ENCODE data around the gene STK11. TPM values are rescaled to one million over a fixed set of nuclear protein-coding genes. Genes with fewer than 3 reads are reported as not detected.

Gene STK11
- polyA plus RNA-seq, 1 of the 3 experiments (the other 2 are of a cell fraction), result 55.5 TPM

DNA sequence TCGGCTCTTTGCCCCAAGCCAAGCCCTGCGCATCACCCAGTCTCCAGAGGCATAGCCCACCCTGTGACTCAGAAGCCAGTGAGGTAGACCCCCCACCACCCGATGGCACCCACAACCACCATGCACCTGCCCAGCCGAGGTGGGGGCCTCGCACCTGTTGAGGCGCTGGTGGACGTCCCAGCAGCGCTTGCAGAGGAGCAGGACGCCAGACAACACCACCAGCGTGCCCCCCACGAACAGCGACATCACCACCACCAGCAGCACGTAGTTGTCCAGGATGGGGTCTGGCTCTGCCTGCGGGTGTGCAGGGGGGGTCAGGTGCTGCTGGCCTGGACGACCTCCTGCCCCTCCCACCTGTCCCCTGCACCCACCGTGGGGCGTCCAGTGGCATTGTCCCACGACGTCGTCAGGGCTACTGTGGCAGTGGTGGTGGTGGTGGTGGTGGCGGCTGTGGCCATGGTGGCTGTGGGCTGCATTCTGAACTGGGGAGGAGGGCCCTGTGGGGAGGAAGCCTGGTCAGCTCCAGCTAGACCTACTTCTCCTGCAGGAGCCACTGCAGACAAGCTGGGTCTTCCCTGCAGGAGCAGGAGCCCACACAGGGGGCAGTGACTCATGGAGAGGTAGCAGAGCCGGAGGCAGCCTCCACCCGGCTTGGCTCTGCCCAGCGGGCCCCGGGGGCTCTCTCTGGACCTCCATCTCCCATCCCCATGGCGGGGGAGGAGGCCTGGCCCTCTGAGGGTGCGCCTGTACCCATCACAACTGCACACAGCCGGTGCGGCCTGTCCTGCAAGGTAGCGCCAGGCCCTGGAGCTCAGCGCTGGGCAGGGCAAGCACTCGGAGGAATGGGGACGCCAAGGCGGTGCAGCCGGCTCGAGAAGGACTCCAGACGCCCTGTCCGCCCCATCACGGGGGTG lies 30.3 kb downstream of the STK11 start:
- H3K36me3 ChIP-seq (replicated peaks in 1 of 2; ENCODE audit: control insufficient read depth in 1 of 2, insufficient read depth in 2 of 2, low read length in 1 of 2), result peaks cover 0 to 35% of the 10 kb centered on the region in 2 experiments
- 0 out of 2 replicates have a peak overlapping the region, but pooled peaks have one; percentile 25 for H3K9ac ChIP-seq
- ChIA-PET POLR2A (interaction anchor here (0.8 to 1.6 kb wide), 3 partner anchors 10 to 105 kb away, joined by 3 to 11 read pairs (median 6); partner anchors contain the start of gene CIRBP), CTCF (interaction anchor here (0.7 to 5.7 kb wide), 6 partner anchors 9 to 1747 kb away, joined by 3 to 82 read pairs (median 4); no protein-coding TSS in a partner anchor)
- peaks cover 12% of the 10 kb centered on the region; the same call in 1 of the 2 replicates for H3K79me2 ChIP-seq (ENCODE audit: insufficient read depth)
- peak overlapping the region; percentile 59 to 87 for H3K4me3 ChIP-seq (ENCODE audit: low read depth in 2 of 2, low read length in 1 of 2)
- H4K20me1 ChIP-seq (ENCODE audit: insufficient read depth), result peaks cover 24% of the 10 kb centered on the region
- H3F3A ChIP-seq (replicated peaks; ENCODE audit: insufficient read depth), result peaks cover 34% of the 10 kb centered on the region
- TF ChIP-seq JUND (IDR thresholded peaks at IDR 0.05) (no peak), FOSL2 (IDR thresholded peaks at IDR 0.05; ENCODE audit: borderline replicate concordance, low read depth) (peak; percentile 38; the same call in 1 of the 2 replicates)
- peak overlapping the region; percentile 36 to 77; a peak in 3 of 4 replicates for H3K27ac ChIP-seq (ENCODE audit: low read depth in 2 of 2, low read length in 1 of 2)
- 88% methylated on average over 5 of the region's 39 CpGs for WGBS (ENCODE audit: low lambda C conversion rate)
- H3K4me2 ChIP-seq, result peak overlapping the region; percentile 83
- no peak overlapping the region for H2AFZ ChIP-seq (ENCODE audit: low read depth)
- no peaks in the 10 kb centered on the region for H3K9me2 ChIP-seq
- DNase-seq, result peak; percentile 66
- peaks cover 5 to 25% of the 10 kb centered on the region in 2 experiments; a peak in 2 of 4 replicates for H3K4me1 ChIP-seq (ENCODE audit: control insufficient read depth in 1 of 2, insufficient read depth in 2 of 2, low read depth in 1 of 2, low read length in 1 of 2)
- no peaks in the 10 kb centered on the region for H3K27me3 ChIP-seq (ENCODE audit: insufficient read depth)
- H3K9me3 ChIP-seq, result no peaks in the 10 kb centered on the region

DNA sequence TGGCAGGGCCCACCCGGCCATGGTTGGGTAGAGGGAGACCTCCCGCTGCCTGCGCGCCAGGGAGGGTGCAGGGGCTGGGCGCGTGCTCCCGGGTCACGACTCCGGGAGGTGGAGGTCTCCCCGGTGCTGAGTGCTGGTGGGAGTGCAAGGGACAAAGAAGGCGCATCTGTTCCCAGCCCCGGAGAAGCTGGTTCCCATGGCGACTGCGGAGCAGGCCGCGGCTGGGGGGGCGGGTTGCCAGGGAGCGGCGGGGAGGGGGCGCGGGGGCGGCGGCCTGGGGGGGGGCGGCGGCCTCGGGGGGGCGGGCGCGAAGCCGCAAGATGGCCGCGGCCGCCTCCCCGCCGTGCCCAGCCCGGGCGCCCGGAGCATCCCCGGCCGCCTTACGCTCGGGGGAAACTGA lies 31.0 kb downstream of the STK11 start:
- ChIA-PET CTCF (interaction anchor here (0.7 to 5.7 kb wide), 6 partner anchors 8 to 1746 kb away, joined by 3 to 82 read pairs (median 4); no protein-coding TSS in a partner anchor), POLR2A (interaction anchor here (0.8 to 1.6 kb wide), 3 partner anchors 11 to 105 kb away, joined by 3 to 11 read pairs (median 6); partner anchors contain the start of gene CIRBP)
- Histone ChIP-seq H4K20me1 (ENCODE audit: insufficient read depth) (peaks cover 24% of the 10 kb centered on the region), H3K27me3 (ENCODE audit: insufficient read depth) (no peaks in the 10 kb centered on the region), H3K9me3 (no peaks in the 10 kb centered on the region), H3K36me3 (replicated peaks in 1 of 2; ENCODE audit: control insufficient read depth in 1 of 2, insufficient read depth in 2 of 2, low read length in 1 of 2) (peaks cover 0 to 33% of the 10 kb centered on the region in 2 experiments), H3K9ac (peak overlapping the region; percentile 66), H3K4me3 (ENCODE audit: low read depth in 2 of 2, low read length in 1 of 2) (peak overlapping the region; percentile 74 to 87), H3K79me2 (ENCODE audit: insufficient read depth) (peaks cover 19% of the 10 kb centered on the region; the same call in 1 of the 2 replicates), H3K9me2 (no peaks in the 10 kb centered on the region), H3K4me2 (peak overlapping the region; percentile 97), H3K27ac (ENCODE audit: low read depth in 2 of 2, low read length in 1 of 2) (peak overlapping the region; percentile 36 to 88; a peak in 3 of 4 replicates), H2AFZ (ENCODE audit: low read depth) (no peak overlapping the region), H3K4me1 (ENCODE audit: control insufficient read depth in 1 of 2, insufficient read depth in 2 of 2, low read depth in 1 of 2, low read length in 1 of 2) (peaks cover 5 to 26% of the 10 kb centered on the region in 2 experiments; a peak in 2 of 4 replicates), H3F3A (replicated peaks; ENCODE audit: insufficient read depth) (peaks cover 34% of the 10 kb centered on the region)
- 5% methylated on average over 8 of the region's 42 CpGs for WGBS (ENCODE audit: low lambda C conversion rate)
- peak; percentile 88 for DNase-seq
- TF ChIP-seq NRF1 (IDR thresholded peaks at IDR 0.05; ENCODE audit: low read depth, low read length) (no peak), RXRA (IDR thresholded peaks at IDR 0.05; ENCODE audit: borderline replicate concordance, low read depth) (no peak), GATA2 (CRISPR knock-in tag; IDR thresholded peaks at IDR 0.05) (no peak), TEAD4 (IDR thresholded peaks at IDR 0.05; ENCODE audit: borderline replicate concordance, insufficient read depth) (no peak), FOXM1 (IDR thresholded peaks at IDR 0.05; ENCODE audit: low read depth) (no peak), YY1 (IDR thresholded peaks at IDR 0.05; ENCODE audit: low read depth) (no peak), RFX5 (IDR thresholded peaks at IDR 0.05; ENCODE audit: low read length) (no peak), FOSL2 (IDR thresholded peaks at IDR 0.05; ENCODE audit: borderline replicate concordance, low read depth) (no peak), MXI1 (IDR thresholded peaks at IDR 0.05; ENCODE audit: low read depth, low read length) (no peak), ELF1 (IDR thresholded peaks at IDR 0.05) (no peak)
- TF ChIP-seq, protein P1, sequence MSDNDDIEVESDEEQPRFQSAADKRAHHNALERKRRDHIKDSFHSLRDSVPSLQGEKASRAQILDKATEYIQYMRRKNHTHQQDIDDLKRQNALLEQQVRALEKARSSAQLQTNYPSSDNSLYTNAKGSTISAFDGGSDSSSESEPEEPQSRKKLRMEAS (IDR thresholded peaks at IDR 0.05; ENCODE audit: low read depth), result no peak
- TF ChIP-seq, protein P2, sequence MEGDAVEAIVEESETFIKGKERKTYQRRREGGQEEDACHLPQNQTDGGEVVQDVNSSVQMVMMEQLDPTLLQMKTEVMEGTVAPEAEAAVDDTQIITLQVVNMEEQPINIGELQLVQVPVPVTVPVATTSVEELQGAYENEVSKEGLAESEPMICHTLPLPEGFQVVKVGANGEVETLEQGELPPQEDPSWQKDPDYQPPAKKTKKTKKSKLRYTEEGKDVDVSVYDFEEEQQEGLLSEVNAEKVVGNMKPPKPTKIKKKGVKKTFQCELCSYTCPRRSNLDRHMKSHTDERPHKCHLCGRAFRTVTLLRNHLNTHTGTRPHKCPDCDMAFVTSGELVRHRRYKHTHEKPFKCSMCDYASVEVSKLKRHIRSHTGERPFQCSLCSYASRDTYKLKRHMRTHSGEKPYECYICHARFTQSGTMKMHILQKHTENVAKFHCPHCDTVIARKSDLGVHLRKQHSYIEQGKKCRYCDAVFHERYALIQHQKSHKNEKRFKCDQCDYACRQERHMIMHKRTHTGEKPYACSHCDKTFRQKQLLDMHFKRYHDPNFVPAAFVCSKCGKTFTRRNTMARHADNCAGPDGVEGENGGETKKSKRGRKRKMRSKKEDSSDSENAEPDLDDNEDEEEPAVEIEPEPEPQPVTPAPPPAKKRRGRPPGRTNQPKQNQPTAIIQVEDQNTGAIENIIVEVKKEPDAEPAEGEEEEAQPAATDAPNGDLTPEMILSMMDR (IDR thresholded peaks at IDR 0.05), result no peak

Data from SK-N-SH (cell line).